ENCODE data around the gene KCNH2. TPM values are rescaled to one million over a fixed set of nuclear protein-coding genes. Genes with fewer than 3 reads are reported as not detected.

The KCNH2 gene
- total RNA-seq, 1 experiment from 2014 or later: 1.5 TPM

GRCh38 chr7:151010307-151011096 is 32.4 kb upstream of the KCNH2 start:
- H3K27ac ChIP-seq (ENCODE audit: low read depth, low read length, poor library complexity, severe bottlenecking): no peak overlapping the region
- peaks cover 26% of the 10 kb centered on the region for H3K4me1 ChIP-seq (ENCODE audit: insufficient read depth, low read length, poor library complexity, severe bottlenecking)
- H3K27me3 ChIP-seq (replicated peaks; ENCODE audit: insufficient read depth, low read depth, low read length, poor library complexity): no peaks in the 10 kb centered on the region
- no peaks in the 10 kb centered on the region for H3K36me3 ChIP-seq (ENCODE audit: insufficient read depth, low read length, poor library complexity, severe bottlenecking)
- ChIA-PET CTCF (interaction anchor here (0.6 kb wide), 1 partner anchor 9 kb away, joined by 3 read pairs; no protein-coding TSS in a partner anchor), POLR2A (ENCODE audit: low non-redundant PET) (no interaction called here)
- TF ChIP-seq EZH2 (IDR thresholded peaks at IDR 0.05; ENCODE audit: borderline replicate concordance, low read depth, low read length, poor library complexity, severe bottlenecking): no peak
- TF ChIP-seq, protein P1, sequence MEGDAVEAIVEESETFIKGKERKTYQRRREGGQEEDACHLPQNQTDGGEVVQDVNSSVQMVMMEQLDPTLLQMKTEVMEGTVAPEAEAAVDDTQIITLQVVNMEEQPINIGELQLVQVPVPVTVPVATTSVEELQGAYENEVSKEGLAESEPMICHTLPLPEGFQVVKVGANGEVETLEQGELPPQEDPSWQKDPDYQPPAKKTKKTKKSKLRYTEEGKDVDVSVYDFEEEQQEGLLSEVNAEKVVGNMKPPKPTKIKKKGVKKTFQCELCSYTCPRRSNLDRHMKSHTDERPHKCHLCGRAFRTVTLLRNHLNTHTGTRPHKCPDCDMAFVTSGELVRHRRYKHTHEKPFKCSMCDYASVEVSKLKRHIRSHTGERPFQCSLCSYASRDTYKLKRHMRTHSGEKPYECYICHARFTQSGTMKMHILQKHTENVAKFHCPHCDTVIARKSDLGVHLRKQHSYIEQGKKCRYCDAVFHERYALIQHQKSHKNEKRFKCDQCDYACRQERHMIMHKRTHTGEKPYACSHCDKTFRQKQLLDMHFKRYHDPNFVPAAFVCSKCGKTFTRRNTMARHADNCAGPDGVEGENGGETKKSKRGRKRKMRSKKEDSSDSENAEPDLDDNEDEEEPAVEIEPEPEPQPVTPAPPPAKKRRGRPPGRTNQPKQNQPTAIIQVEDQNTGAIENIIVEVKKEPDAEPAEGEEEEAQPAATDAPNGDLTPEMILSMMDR (conservative IDR thresholded peaks at IDR 0.05; ENCODE audit: low read depth, low read length): no peak
- no peak overlapping the region for H3K4me3 ChIP-seq (ENCODE audit: low read depth, low read length, poor library complexity, severe bottlenecking)
- BruUV-seq (replicated peaks): no TSS peak
- no peak for DNase-seq (ENCODE audit: low spot score)
- no peaks in the 10 kb centered on the region for H3K9me3 ChIP-seq (ENCODE audit: low read depth, low read length, poor library complexity, severe bottlenecking)
- intact Hi-C loops (cut with micrococcal nuclease; ENCODE audit: unreplicated experiment): loop anchor here (5.0 kb wide), 1 partner anchor 102 kb away; no protein-coding TSS in a partner anchor

- CTCF ChIA-PET: interaction anchor here (0.6 kb wide), 1 partner anchor 70 kb away, joined by 4 read pairs; no protein-coding TSS in a partner anchor
- Histone ChIP-seq H3K9me3 (ENCODE audit: low read depth, low read length, poor library complexity, severe bottlenecking) (no peaks in the 10 kb centered on the region), H3K27me3 (replicated peaks; ENCODE audit: insufficient read depth, low read depth, low read length, poor library complexity) (no peaks in the 10 kb centered on the region), H3K27ac (ENCODE audit: low read depth, low read length, poor library complexity, severe bottlenecking) (no peak overlapping the region), H3K4me3 (ENCODE audit: low read depth, low read length, poor library complexity, severe bottlenecking) (no peak overlapping the region), H3K4me1 (ENCODE audit: insufficient read depth, low read length, poor library complexity, severe bottlenecking) (peaks cover 26% of the 10 kb centered on the region), H3K36me3 (ENCODE audit: insufficient read depth, low read length, poor library complexity, severe bottlenecking) (no peaks in the 10 kb centered on the region)
- TF ChIP-seq EZH2 (IDR thresholded peaks at IDR 0.05; ENCODE audit: borderline replicate concordance, low read depth, low read length, poor library complexity, severe bottlenecking): no peak
- TF ChIP-seq, protein P1 (conservative IDR thresholded peaks at IDR 0.05; ENCODE audit: low read depth, low read length): no peak
- intact Hi-C loops (cut with micrococcal nuclease; ENCODE audit: unreplicated experiment): loop anchor here (5.0 kb wide), 1 partner anchor 102 kb away; no protein-coding TSS in a partner anchor
- DNase-seq (ENCODE audit: low spot score): no peak
- no TSS peak for BruUV-seq (replicated peaks)
- POLR2A ChIA-PET (ENCODE audit: low non-redundant PET): no interaction called here
Observed at GRCh38 chr7:151010037-151010306, 31.9 kb upstream of the KCNH2 start.

- DNase-seq (ENCODE audit: low spot score): no peak
- ChIA-PET POLR2A (ENCODE audit: low non-redundant PET) (no interaction called here), CTCF (interaction anchor here (0.6 kb wide), 1 partner anchor 70 kb away, joined by 4 read pairs; no protein-coding TSS in a partner anchor)
- no peaks in the 10 kb centered on the region for H3K27me3 ChIP-seq (replicated peaks; ENCODE audit: insufficient read depth, low read depth, low read length, poor library complexity)
- intact Hi-C loops (cut with micrococcal nuclease; ENCODE audit: unreplicated experiment): loop anchor here (5.0 kb wide), 1 partner anchor 103 kb away; no protein-coding TSS in a partner anchor
- peaks cover 26% of the 10 kb centered on the region for H3K4me1 ChIP-seq (ENCODE audit: insufficient read depth, low read length, poor library complexity, severe bottlenecking)
- H3K9me3 ChIP-seq (ENCODE audit: low read depth, low read length, poor library complexity, severe bottlenecking): no peaks in the 10 kb centered on the region
- BruUV-seq (replicated peaks): no TSS peak
- H3K4me3 ChIP-seq (ENCODE audit: low read depth, low read length, poor library complexity, severe bottlenecking): no peak overlapping the region
- H3K27ac ChIP-seq (ENCODE audit: low read depth, low read length, poor library complexity, severe bottlenecking): no peak overlapping the region
- no peaks in the 10 kb centered on the region for H3K36me3 ChIP-seq (ENCODE audit: insufficient read depth, low read length, poor library complexity, severe bottlenecking)
- TF ChIP-seq EZH2 (IDR thresholded peaks at IDR 0.05; ENCODE audit: borderline replicate concordance, low read depth, low read length, poor library complexity, severe bottlenecking): no peak
- TF ChIP-seq, protein P1 (conservative IDR thresholded peaks at IDR 0.05; ENCODE audit: low read depth, low read length): no peak
Observed at GRCh38 chr7:151009327-151010036, 31.4 kb upstream of the KCNH2 start.
